LNCaP clone FGC (cell line): ENCODE measurements around the gene LGMN.
"Not testable (repeated sequence)": the region's sequence is repeated elsewhere in the genome, so short reads cannot be mapped to it uniquely, and the experiment has no call there.

Experiments used
- DNase-seq: peaks from one replicate; pipeline ENCODE4 v3.0.0-alpha.2; 2011; ENCODE audit warnings: low read depth
- H3K4me3 ChIP-seq: 2 replicates; pipeline ENCODE4 v1.5.1; 2011; ENCODE audit warnings: mild to moderate bottlenecking, low read depth, low read length, control low read depth
- CTCF ChIP-seq: IDR thresholded peaks from 2 replicates; pipeline ENCODE4 v1.5.1; 2012; ENCODE audit warnings: mild to moderate bottlenecking; ENCODE audit not compliant: control insufficient read depth, insufficient read depth; ENCODE audit errors: extremely low read depth

Gene LGMN

GRCh38 chr14:92774572-92774971, 26.1 kb upstream of the LGMN start:
- DNase-seq, result no peak
- H3K4me3 ChIP-seq, result no peak overlapping the region
- TF ChIP-seq CTCF, result no peak

DNA sequence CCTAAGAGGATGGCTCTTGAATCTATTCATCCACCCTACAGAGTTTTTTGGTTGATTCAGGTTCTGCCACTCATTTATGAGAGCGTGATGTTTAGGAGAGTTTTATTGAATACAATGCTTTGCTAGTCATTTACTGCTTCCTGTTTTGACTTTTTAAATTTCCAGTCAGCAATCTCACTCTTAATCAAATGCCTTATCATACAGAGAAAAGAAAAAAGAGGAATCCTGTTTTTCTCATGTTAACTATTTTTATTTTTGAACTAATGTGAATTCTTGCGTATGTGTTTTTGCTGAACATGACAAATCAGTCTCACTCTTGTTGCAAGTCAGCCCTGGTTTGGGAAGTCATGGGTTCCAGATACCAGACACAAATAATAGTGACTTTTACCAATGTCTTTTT, 22.1 kb upstream of the LGMN start:
- TF ChIP-seq CTCF, result no peak
- no peak for DNase-seq
- H3K4me3 ChIP-seq, result no peak overlapping the region

- DNase-seq, result no peak
- no peak overlapping the region for H3K4me3 ChIP-seq
- TF ChIP-seq CTCF, result no peak
Measured at GRCh38 chr14:92768795-92769194, 20.4 kb upstream of the LGMN start.

DNA sequence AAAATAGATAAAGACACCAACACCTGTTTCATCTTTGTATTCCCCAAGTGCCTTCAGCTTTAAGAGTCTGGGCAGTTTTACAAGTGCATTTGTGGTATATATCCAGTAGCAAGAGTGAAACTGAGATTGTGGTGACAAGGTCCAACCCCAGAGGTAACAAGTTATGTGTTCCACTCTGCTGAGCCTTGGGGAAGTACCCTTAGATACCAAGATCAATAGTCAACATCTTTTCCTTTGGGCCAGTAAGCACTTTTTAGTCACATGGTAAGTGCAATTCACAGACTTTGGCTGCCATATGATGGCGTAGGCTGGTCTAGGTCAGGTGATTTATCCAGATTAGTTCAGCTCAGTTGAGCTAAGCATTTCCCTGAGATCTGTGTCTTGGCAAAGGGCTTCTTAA, 19.8 kb upstream of the LGMN start:
- not testable (repeated sequence) for DNase-seq, H3K4me3 ChIP-seq

GRCh38 chr14:92763666-92764631, 15.5 kb upstream of the LGMN start:
- not testable (repeated sequence) for DNase-seq, H3K4me3 ChIP-seq

DNA sequence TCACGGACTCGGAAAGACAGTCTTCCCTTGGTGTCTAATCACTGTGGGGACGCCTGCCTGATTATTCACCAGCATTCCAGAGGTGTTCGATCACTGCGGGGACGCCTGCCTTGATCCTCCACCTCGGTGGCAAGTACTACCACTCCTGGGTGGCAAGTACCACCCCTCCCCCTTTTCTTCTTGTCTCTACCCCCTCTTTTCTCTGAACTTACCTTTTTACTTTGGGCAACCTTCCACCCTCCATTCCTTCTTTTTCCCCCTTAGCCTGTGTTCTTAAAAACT, 12.0 kb upstream of the LGMN start:
- no peak for DNase-seq
- no peak for TF ChIP-seq CTCF
- H3K4me3 ChIP-seq, result no peak overlapping the region

DNA sequence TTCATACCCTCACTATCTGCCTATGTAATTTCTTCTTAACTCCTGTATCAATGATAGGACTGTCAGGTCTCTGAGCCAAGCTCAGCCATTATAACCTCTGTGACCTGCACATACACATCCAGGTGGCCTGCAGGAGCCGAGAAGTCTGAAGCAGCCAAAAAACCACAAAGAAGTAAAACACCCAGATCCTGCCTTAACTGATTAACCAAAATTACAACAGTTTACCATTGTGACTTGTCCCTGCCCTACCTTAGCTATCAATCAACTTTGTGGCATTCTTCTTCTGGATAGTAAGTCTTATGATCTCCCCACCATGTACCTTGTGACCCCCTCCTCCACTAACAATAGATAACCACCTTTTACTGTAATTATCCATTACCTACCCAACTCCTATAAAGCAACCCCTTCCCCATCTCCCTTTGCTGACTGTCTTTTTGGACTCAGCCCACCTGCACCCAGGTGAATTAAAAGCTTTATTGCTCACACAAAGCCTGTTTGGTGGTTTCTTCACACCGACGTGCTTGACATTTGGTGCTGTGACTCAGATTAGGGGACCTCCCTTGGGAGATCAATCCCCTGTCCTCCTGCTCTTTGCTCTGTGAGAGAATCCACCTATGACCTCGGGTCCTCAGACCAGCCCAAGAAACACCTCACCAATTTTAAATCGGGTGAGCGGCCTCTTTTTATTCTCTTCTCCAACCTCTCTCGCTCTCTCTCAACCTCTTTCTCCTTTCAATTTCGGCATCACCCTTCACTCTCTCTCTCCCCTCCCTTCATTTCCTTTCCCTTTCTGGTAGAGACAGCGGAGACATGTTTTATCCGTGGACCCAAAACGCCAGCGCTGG, 11.5 kb upstream of the LGMN start:
- no peak overlapping the region for H3K4me3 ChIP-seq
- no peak for TF ChIP-seq CTCF
- no peak for DNase-seq
